Esophagus squamous epithelium (tissue), 4 donors: ENCODE results near the gene P4HTM.
A peak's percentile ranks its signal among the peaks of the same experiment; 100 is the strongest.

ENCODE experiments used
- CTCF ChIP-seq, 6 experiments: fragments of 450-650 bp in 4 of 6; fragments of 200-600 bp in 2 of 6; sonication (generic) in 2 of 6; IDR thresholded peaks; one replicate each; pipeline ENCODE4 v1.5.1; 2016 to 2019; ENCODE audit warnings: antibody characterized with exemption in 6 of 6, mild to moderate bottlenecking in 4 of 6, moderate library complexity in 4 of 6
- POLR2A ChIP-seq, 4 donors: fragments of 450-650 bp; IDR thresholded peaks; one replicate each; pipeline ENCODE4 v1.6.1; 2017; ENCODE audit warnings: antibody characterized with exemption in 4 of 4, mild to moderate bottlenecking in 4 of 4, moderate library complexity in 3 of 4

GRCh38 chr3:49021813-49022687 lies 32.0 kb downstream of the P4HTM start, which contains the start of gene NDUFAF3:
- TF ChIP-seq CTCF (IDR thresholded peaks at IDR 0.05): peak; percentile 92 to 98 (median 96)
- peak in 2 of 4 donors; percentile 88 to 89 for TF ChIP-seq POLR2A (IDR thresholded peaks at IDR 0.05)
